ENCODE results near the gene CALR.
"Not testable (repeated sequence)": the region's sequence is repeated elsewhere in the genome, so short reads cannot be mapped to it uniquely, and the experiment has no call there.

The CALR gene

GRCh38 chr19:12947702-12948611, 9.5 kb downstream of the CALR start:
- no peak for DNase-seq (ENCODE audit: low read depth in 2 of 2)
- no peak overlapping the region for H3K4me3 ChIP-seq (replicated peaks in 1 of 2; ENCODE audit: low read depth in 2 of 2, low read length in 2 of 2)
- TF ChIP-seq, protein P1, sequence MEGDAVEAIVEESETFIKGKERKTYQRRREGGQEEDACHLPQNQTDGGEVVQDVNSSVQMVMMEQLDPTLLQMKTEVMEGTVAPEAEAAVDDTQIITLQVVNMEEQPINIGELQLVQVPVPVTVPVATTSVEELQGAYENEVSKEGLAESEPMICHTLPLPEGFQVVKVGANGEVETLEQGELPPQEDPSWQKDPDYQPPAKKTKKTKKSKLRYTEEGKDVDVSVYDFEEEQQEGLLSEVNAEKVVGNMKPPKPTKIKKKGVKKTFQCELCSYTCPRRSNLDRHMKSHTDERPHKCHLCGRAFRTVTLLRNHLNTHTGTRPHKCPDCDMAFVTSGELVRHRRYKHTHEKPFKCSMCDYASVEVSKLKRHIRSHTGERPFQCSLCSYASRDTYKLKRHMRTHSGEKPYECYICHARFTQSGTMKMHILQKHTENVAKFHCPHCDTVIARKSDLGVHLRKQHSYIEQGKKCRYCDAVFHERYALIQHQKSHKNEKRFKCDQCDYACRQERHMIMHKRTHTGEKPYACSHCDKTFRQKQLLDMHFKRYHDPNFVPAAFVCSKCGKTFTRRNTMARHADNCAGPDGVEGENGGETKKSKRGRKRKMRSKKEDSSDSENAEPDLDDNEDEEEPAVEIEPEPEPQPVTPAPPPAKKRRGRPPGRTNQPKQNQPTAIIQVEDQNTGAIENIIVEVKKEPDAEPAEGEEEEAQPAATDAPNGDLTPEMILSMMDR (IDR thresholded peaks at IDR 0.05; ENCODE audit: low read depth, low read length), result no peak

- TF ChIP-seq, protein P1 (IDR thresholded peaks at IDR 0.05; ENCODE audit: low read depth, low read length), result no peak
- DNase-seq (ENCODE audit: low read depth in 2 of 2), result no peak
- no peak overlapping the region for H3K4me3 ChIP-seq (replicated peaks in 1 of 2; ENCODE audit: low read depth in 2 of 2, low read length in 2 of 2)
These were observed 10.4 kb downstream of the CALR start for GRCh38 chr19:12948612-12949362.

GRCh38 chr19:12949363-12950283, 11.2 kb downstream of the CALR start:
- no peak overlapping the region for H3K4me3 ChIP-seq (replicated peaks in 1 of 2; ENCODE audit: low read depth in 2 of 2, low read length in 2 of 2)
- no peak for DNase-seq (ENCODE audit: low read depth in 2 of 2)
- TF ChIP-seq, protein P1 (IDR thresholded peaks at IDR 0.05; ENCODE audit: low read depth, low read length), result no peak

DNA sequence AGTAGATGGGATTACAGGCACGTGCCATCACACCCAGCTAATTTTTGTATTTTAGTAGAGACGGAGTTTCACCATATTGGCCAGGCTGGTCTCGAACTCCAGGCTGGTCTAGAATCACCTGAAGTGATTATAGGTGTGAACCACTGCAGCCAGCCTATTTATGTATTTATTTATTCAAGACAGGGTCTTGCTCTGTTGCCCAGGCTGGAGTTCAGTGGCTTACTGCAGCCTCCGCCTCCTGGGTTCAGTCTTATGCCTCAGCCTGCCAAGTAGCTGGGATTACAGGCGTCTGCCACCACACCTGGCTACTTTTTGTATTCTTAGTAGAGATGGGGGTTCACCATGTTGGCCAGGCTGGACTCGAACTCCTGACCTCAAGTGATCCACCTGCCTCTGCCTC, 13.6 kb downstream of the CALR start:
- not testable (repeated sequence) for DNase-seq (ENCODE audit: low read depth in 2 of 2); H3K4me3 ChIP-seq (replicated peaks in 1 of 2; ENCODE audit: low read depth in 2 of 2, low read length in 2 of 2)

DNA sequence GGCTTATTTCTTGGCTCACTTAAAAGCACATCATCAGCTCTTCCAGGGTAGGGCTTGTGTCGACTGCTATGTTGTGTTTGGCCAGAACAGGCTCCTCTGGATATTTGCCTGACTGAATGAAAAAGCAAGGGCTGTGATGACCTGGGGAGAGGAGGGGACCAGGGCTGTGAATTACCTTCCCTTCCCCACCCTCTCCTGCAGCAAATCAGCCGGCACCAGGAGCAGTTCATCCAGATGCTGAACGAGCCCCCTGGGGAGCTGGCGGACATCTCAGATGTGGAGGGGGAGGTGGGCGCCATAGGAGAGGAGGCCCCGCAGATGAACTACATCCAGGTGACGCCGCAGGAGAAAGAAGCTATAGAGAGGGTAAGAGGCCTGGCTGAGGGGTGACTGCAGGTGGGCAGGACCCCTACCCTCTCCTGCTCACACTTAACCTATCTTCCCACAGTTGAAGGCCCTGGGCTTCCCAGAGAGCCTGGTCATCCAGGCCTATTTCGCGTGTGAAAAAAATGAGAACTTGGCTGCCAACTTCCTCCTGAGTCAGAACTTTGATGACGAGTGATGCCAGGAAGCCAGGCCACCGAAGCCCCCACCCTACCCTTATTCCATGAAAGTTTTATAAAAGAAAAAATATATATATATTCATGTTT, 14.2 kb downstream of the CALR start:
- TF ChIP-seq, protein P1 (IDR thresholded peaks at IDR 0.05; ENCODE audit: low read depth, low read length), result no peak
- no peak overlapping the region for H3K4me3 ChIP-seq (replicated peaks in 1 of 2; ENCODE audit: low read depth in 2 of 2, low read length in 2 of 2)
- peak; percentile 89 to 92 for DNase-seq (ENCODE audit: low read depth in 2 of 2)

GRCh38 chr19:12953138-12953798, 14.9 kb downstream of the CALR start:
- no peak for DNase-seq (ENCODE audit: low read depth in 2 of 2)
- H3K4me3 ChIP-seq (replicated peaks in 1 of 2; ENCODE audit: low read depth in 2 of 2, low read length in 2 of 2), result no peak overlapping the region
- TF ChIP-seq, protein P1 (IDR thresholded peaks at IDR 0.05; ENCODE audit: low read depth, low read length), result no peak

Data from cardiac fibroblast (primary cell).